Umbilical cord (tissue), 2 donors: ENCODE measurements around the gene TCIRG1. TPM values are rescaled to one million over a fixed set of nuclear protein-coding genes. Genes with fewer than 3 reads are reported as not detected.
"Not testable (repeated sequence)": the region's sequence is repeated elsewhere in the genome, so short reads cannot be mapped to it uniquely, and the experiment has no call there.

Source experiments
- DNase-seq: peaks from one replicate; pipeline ENCODE4 v3.0.0-alpha.2; 2015; ENCODE audit warnings: low spot score
- total RNA-seq: library from RNA; depleted of rRNA; stranded (reverse); fragments of >200 nt; gene quantifications from one replicate; pipeline ENCODE4 v1.2.3, GENCODE V29; 2014; ENCODE audit warnings: low replicate concordance; ENCODE audit not compliant: insufficient read depth

Gene TCIRG1
- 63.8 TPM for total RNA-seq

GRCh38 chr11:68038718-68039525 is at the start of gene TCIRG1:
Gene TCIRG1 (plus strand): TSS chr11:68039025. CDS start chr11:68041272, 2,247 bp downstream.
- DNase-seq: peak; percentile 94

- not testable (repeated sequence) for DNase-seq
Measured at GRCh38 chr11:67990546-67991346, 48.1 kb upstream of the TCIRG1 start.

- DNase-seq: not testable (repeated sequence)
Measured at GRCh38 chr11:67991347-67992121, 47.3 kb upstream of the TCIRG1 start.

- DNase-seq: not testable (repeated sequence)
Measured at GRCh38 chr11:67993821-67994220, 45.0 kb upstream of the TCIRG1 start.

GRCh38 chr11:67994387-67994786 is 44.4 kb upstream of the TCIRG1 start:
- not testable (repeated sequence) for DNase-seq

GRCh38 chr11:67995129-67995528 is 43.7 kb upstream of the TCIRG1 start:
- DNase-seq: not testable (repeated sequence)

- not testable (repeated sequence) for DNase-seq
Measured at GRCh38 chr11:67995579-67995978, 43.2 kb upstream of the TCIRG1 start.

- no peak for DNase-seq
Measured at GRCh38 chr11:67996051-67996450, 42.8 kb upstream of the TCIRG1 start.

- no peak for DNase-seq
Measured at GRCh38 chr11:67996622-67997474, 42.0 kb upstream of the TCIRG1 start.

GRCh38 chr11:67997475-67997921 is 41.3 kb upstream of the TCIRG1 start:
- no peak for DNase-seq

- no peak for DNase-seq
Measured at GRCh38 chr11:67998150-67999045, 40.4 kb upstream of the TCIRG1 start.

GRCh38 chr11:67999201-67999629 is 39.6 kb upstream of the TCIRG1 start:
- no peak for DNase-seq

- no peak for DNase-seq
Measured at GRCh38 chr11:67999704-68000103, 39.1 kb upstream of the TCIRG1 start.

GRCh38 chr11:68002575-68002937 is 36.3 kb upstream of the TCIRG1 start:
- DNase-seq: no peak

- DNase-seq: peak; percentile 24
Measured at GRCh38 chr11:68002938-68003845, 35.6 kb upstream of the TCIRG1 start.

- peak; percentile 80 for DNase-seq
Measured at GRCh38 chr11:68003846-68004550, 34.8 kb upstream of the TCIRG1 start, which contains the start of gene UNC93B1. Gene UNC93B1 (minus strand): TSS chr11:68004097. CDS start chr11:68004043, 54 bp downstream.

GRCh38 chr11:68004551-68005335 is 34.1 kb upstream of the TCIRG1 start:
- no peak for DNase-seq
